B cell (primary cell): ENCODE data around the gene SLC25A40.
"Not testable (repeated sequence)": the region's sequence is repeated elsewhere in the genome, so short reads cannot be mapped to it uniquely, and the experiment has no call there.

Source experiments
- EZH2 ChIP-seq: IDR thresholded peaks from 2 replicates; pipeline ENCODE4 v1.6.1; 2012; ENCODE audit warnings: borderline replicate concordance, low read depth, mild to moderate bottlenecking, moderate library complexity, low read length; ENCODE audit not compliant: insufficient read depth, poor library complexity, severe bottlenecking
- TF ChIP-seq, protein P1 (sequence below): fragments of 200-600 bp; IDR thresholded peaks from one replicate; pipeline ENCODE4 v1.8.0; 2022; ENCODE audit warnings: antibody characterized with exemption, mild to moderate bottlenecking

DNA sequence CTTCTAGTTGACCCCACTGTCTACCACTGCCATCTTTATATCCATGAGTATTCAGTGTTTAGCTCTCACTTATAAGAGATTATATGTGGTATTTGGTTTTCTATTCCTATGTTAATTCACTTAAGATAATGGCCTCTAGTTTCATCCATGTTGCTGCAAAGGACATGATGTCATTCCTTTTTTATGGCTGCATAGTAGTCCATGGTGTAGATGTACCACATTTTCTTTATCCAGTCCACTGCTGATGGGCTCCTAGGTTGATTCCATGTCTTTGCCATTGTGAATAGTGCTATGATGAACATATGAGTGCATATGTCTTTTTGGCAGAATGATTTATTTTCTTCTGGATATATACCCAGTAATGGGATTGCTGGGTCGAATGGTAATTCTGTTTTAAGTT lies 47.8 kb downstream of the SLC25A40 start:
- TF ChIP-seq, protein P1, sequence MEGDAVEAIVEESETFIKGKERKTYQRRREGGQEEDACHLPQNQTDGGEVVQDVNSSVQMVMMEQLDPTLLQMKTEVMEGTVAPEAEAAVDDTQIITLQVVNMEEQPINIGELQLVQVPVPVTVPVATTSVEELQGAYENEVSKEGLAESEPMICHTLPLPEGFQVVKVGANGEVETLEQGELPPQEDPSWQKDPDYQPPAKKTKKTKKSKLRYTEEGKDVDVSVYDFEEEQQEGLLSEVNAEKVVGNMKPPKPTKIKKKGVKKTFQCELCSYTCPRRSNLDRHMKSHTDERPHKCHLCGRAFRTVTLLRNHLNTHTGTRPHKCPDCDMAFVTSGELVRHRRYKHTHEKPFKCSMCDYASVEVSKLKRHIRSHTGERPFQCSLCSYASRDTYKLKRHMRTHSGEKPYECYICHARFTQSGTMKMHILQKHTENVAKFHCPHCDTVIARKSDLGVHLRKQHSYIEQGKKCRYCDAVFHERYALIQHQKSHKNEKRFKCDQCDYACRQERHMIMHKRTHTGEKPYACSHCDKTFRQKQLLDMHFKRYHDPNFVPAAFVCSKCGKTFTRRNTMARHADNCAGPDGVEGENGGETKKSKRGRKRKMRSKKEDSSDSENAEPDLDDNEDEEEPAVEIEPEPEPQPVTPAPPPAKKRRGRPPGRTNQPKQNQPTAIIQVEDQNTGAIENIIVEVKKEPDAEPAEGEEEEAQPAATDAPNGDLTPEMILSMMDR = not testable (repeated sequence)
- TF ChIP-seq EZH2 = not testable (repeated sequence)
